DND-41 (cell line): Measurements from ENCODE around the gene PCSK2.

Experiments
- ATAC-seq: fragments of 200-7000 bp; cut with Tn5 transposase; 3 replicates; pipeline ENCODE4 v1.9.1; 2021; ENCODE audit warnings: low read depth; ENCODE audit not compliant: insufficient read depth
- DNase-seq: peaks from one replicate; pipeline ENCODE4 v3.0.0-alpha.2; 2020
- H2AFZ ChIP-seq: 2 replicates; pipeline ENCODE4 v1.6.0; 2012; ENCODE audit warnings: low read depth, low read length
- H3K27ac ChIP-seq: 2 replicates; pipeline ENCODE4 v1.5.1; 2012; ENCODE audit warnings: low read length, inconsistent platforms
- H3K27me3 ChIP-seq: fragments of 200-600 bp; sonication (generic); 2 replicates; pipeline ENCODE4 v1.6.0; 2012; ENCODE audit warnings: low read length, mild to moderate bottlenecking, inconsistent platforms; ENCODE audit not compliant: insufficient read depth, poor library complexity
- H3K36me3 ChIP-seq: 2 replicates; pipeline ENCODE4 v1.5.1; 2012; ENCODE audit warnings: low read length, inconsistent platforms; ENCODE audit not compliant: insufficient read depth
- H3K4me1 ChIP-seq: 2 replicates; pipeline ENCODE4 v1.5.1; 2012; ENCODE audit warnings: mild to moderate bottlenecking, low read length; ENCODE audit not compliant: insufficient read depth
- H3K4me2 ChIP-seq: 2 replicates; pipeline ENCODE4 v1.6.0; 2012; ENCODE audit warnings: mild to moderate bottlenecking, moderate library complexity, low read length, inconsistent platforms; ENCODE audit not compliant: insufficient read depth
- H3K4me3 ChIP-seq, 2 experiments: fragments of 200-600 bp in 1 of 2; shearing (Covaris generic) in 1 of 2; 2 replicates each; pipeline ENCODE4 v1.5.1; 2012 to 2016; ENCODE audit warnings: inconsistent platforms in 2 of 2, low read length in 2 of 2, mild to moderate bottlenecking in 2 of 2, low read depth in 1 of 2, moderate library complexity in 1 of 2
- H3K79me2 ChIP-seq: 2 replicates; pipeline ENCODE4 v1.6.0; 2012; ENCODE audit warnings: low read length, inconsistent platforms; ENCODE audit not compliant: insufficient read depth
- H3K9ac ChIP-seq: 2 replicates; pipeline ENCODE4 v1.6.0; 2012; ENCODE audit warnings: low read depth, mild to moderate bottlenecking, inconsistent platforms, low read length, moderate library complexity
- H3K9me3 ChIP-seq: 2 replicates; pipeline ENCODE4 v1.5.1; 2012; ENCODE audit warnings: low read length, moderate library complexity, mild to moderate bottlenecking, inconsistent platforms; ENCODE audit not compliant: insufficient read depth, severe bottlenecking
- H4K20me1 ChIP-seq: 2 replicates; pipeline ENCODE4 v1.6.0; 2012; ENCODE audit warnings: low read length; ENCODE audit not compliant: insufficient read depth
- EZH2 ChIP-seq: IDR thresholded peaks from 3 replicates; pipeline ENCODE4 v1.6.1; 2012; ENCODE audit warnings: borderline replicate concordance, low read depth, mild to moderate bottlenecking, moderate library complexity, low read length, inconsistent platforms; ENCODE audit not compliant: severe bottlenecking
- TF ChIP-seq, protein P1 (sequence below): IDR thresholded peaks from 2 replicates; pipeline ENCODE4 v1.5.1; 2012; ENCODE audit warnings: borderline replicate concordance, low read length, moderate library complexity, mild to moderate bottlenecking; ENCODE audit not compliant: poor library complexity, severe bottlenecking; ENCODE audit errors: extremely low read depth

PCSK2 gene

DNA sequence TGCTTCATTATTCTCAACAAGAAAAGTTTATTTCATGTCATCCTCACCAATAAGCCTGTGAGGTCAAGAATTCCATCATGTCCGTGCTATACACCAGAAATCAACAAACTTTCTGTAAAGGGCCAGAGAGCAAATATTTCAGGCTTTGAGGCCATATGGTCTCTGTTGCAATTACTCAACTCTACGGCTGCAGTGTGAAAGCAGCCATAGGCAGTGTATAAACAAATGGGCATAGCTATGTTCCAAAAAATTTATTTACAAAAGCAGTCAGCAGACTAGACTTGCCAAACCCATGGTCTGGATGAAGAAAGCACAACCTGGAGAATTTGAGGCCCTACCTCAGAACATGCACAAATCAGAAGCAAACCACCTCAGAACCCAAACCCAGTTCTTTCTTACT, 118.5 kb downstream of the PCSK2 start:
- no peaks in the 10 kb centered on the region for H3K4me1 ChIP-seq
- no peaks in the 10 kb centered on the region for H4K20me1 ChIP-seq
- TF ChIP-seq, protein P1, sequence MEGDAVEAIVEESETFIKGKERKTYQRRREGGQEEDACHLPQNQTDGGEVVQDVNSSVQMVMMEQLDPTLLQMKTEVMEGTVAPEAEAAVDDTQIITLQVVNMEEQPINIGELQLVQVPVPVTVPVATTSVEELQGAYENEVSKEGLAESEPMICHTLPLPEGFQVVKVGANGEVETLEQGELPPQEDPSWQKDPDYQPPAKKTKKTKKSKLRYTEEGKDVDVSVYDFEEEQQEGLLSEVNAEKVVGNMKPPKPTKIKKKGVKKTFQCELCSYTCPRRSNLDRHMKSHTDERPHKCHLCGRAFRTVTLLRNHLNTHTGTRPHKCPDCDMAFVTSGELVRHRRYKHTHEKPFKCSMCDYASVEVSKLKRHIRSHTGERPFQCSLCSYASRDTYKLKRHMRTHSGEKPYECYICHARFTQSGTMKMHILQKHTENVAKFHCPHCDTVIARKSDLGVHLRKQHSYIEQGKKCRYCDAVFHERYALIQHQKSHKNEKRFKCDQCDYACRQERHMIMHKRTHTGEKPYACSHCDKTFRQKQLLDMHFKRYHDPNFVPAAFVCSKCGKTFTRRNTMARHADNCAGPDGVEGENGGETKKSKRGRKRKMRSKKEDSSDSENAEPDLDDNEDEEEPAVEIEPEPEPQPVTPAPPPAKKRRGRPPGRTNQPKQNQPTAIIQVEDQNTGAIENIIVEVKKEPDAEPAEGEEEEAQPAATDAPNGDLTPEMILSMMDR: no peak
- no peak for TF ChIP-seq EZH2
- no peak overlapping the region for H3K4me2 ChIP-seq
- no peak overlapping the region for H3K9ac ChIP-seq
- H3K36me3 ChIP-seq: no peaks in the 10 kb centered on the region
- no peak for ATAC-seq
- no peak for DNase-seq
- H3K27ac ChIP-seq: no peak overlapping the region
- H3K79me2 ChIP-seq: no peaks in the 10 kb centered on the region
- H3K9me3 ChIP-seq: no peaks in the 10 kb centered on the region
- H3K27me3 ChIP-seq: no peaks in the 10 kb centered on the region
- H2AFZ ChIP-seq: no peak overlapping the region
- no peak overlapping the region for H3K4me3 ChIP-seq

DNA sequence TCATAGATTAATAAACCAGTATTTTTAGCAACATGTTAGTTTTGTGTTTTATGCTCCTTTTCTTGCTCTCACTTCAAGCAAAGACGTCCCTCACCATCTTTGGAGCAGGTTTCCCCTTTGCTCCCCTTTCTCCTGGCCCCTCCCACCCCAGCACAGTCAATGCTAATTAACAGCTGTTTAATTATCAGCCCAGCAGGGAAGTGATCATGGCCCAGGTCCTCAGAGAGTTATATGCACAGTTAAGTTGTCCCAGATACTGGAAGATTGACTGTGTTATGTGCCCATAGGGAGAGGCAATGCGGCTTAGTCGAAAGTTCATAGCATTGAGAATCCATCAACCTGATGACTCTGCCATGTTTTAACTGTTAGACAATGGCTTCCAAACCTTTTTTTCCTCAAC, 123.5 kb downstream of the PCSK2 start:
- no peaks in the 10 kb centered on the region for H4K20me1 ChIP-seq
- ATAC-seq: no peak
- no peak overlapping the region for H3K27ac ChIP-seq
- DNase-seq: no peak
- TF ChIP-seq EZH2: no peak
- TF ChIP-seq, protein P1: no peak
- H3K4me1 ChIP-seq: no peaks in the 10 kb centered on the region
- no peaks in the 10 kb centered on the region for H3K9me3 ChIP-seq
- no peaks in the 10 kb centered on the region for H3K36me3 ChIP-seq
- H3K79me2 ChIP-seq: no peaks in the 10 kb centered on the region
- H3K4me2 ChIP-seq: no peak overlapping the region
- H3K9ac ChIP-seq: no peak overlapping the region
- H3K27me3 ChIP-seq: no peaks in the 10 kb centered on the region
- H3K4me3 ChIP-seq: no peak overlapping the region
- no peak overlapping the region for H2AFZ ChIP-seq

DNA sequence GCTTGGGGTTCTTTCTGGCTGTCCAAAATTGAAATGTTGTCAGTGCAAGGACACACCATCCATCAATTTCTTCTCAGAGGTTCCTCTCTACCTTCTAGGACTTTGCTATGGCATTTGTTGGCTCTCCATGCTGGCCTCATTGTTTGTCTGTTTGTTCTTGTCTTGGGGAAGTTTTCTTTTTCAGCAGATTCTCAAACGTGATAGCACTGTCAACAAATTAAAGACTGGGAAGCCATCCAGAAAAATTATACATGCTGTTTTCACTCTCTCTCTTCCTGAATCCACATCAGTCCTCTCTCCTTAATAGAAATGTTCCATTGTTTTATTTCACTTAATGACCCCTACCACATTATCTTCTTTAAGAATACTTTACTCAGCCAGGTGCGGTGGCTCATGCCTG, 130.4 kb downstream of the PCSK2 start:
- no peak overlapping the region for H3K9ac ChIP-seq
- no peaks in the 10 kb centered on the region for H3K36me3 ChIP-seq
- H3K27me3 ChIP-seq: no peaks in the 10 kb centered on the region
- DNase-seq (no peak), ATAC-seq (no peak)
- H3K27ac ChIP-seq: no peak overlapping the region
- no peak overlapping the region for H3K4me2 ChIP-seq
- no peaks in the 10 kb centered on the region for H3K79me2 ChIP-seq
- no peaks in the 10 kb centered on the region for H3K4me1 ChIP-seq
- no peak overlapping the region for H2AFZ ChIP-seq
- H4K20me1 ChIP-seq: no peaks in the 10 kb centered on the region
- H3K4me3 ChIP-seq: no peak overlapping the region
- TF ChIP-seq, protein P1: no peak
- no peak for TF ChIP-seq EZH2
- H3K9me3 ChIP-seq: no peaks in the 10 kb centered on the region

DNA sequence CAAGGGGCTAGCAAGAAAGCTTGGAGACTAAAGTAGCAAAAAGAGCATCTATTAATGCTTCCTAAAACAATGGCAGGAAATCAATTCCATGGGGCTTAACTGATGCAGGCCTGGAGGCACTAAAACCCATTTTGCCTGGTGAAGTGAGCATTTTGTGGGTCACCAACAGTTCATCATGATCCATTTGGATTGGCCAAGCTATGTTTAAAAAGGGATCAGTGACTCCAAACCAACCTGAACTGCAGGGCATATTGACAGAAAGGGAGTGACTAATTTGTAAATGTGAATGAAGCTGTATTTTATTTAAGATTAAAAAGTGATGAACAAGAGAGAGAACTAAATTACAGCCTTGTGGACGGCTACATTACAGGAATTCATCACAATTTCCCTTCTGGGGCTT, 132.0 kb downstream of the PCSK2 start:
- Histone ChIP-seq H2AFZ (no peak overlapping the region), H3K27ac (no peak overlapping the region), H3K4me3 (no peak overlapping the region), H3K9ac (no peak overlapping the region), H3K27me3 (no peaks in the 10 kb centered on the region), H3K9me3 (no peaks in the 10 kb centered on the region), H3K4me2 (no peak overlapping the region), H3K4me1 (no peaks in the 10 kb centered on the region), H3K36me3 (no peaks in the 10 kb centered on the region), H3K79me2 (no peaks in the 10 kb centered on the region), H4K20me1 (no peaks in the 10 kb centered on the region)
- DNase-seq (no peak), ATAC-seq (no peak)
- no peak for TF ChIP-seq EZH2
- TF ChIP-seq, protein P1: no peak
